GM12873 (cell line): Measurements from ENCODE around the gene NME8.

Experiments
- TF ChIP-seq, protein P1 (sequence below): IDR thresholded peaks from 2 replicates; pipeline ENCODE4 v1.5.1; 2012; ENCODE audit warnings: low read depth, mild to moderate bottlenecking, moderate library complexity, low read length, control low read depth; ENCODE audit not compliant: insufficient read depth; ENCODE audit errors: missing control alignments

Gene NME8, protein sequence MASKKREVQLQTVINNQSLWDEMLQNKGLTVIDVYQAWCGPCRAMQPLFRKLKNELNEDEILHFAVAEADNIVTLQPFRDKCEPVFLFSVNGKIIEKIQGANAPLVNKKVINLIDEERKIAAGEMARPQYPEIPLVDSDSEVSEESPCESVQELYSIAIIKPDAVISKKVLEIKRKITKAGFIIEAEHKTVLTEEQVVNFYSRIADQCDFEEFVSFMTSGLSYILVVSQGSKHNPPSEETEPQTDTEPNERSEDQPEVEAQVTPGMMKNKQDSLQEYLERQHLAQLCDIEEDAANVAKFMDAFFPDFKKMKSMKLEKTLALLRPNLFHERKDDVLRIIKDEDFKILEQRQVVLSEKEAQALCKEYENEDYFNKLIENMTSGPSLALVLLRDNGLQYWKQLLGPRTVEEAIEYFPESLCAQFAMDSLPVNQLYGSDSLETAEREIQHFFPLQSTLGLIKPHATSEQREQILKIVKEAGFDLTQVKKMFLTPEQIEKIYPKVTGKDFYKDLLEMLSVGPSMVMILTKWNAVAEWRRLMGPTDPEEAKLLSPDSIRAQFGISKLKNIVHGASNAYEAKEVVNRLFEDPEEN

GRCh38 chr7:37848297-37848696 is at the start of gene NME8:
TSS of gene NME8 (plus strand) at chr7:37848597. CDS start at chr7:37850267, 1,670 bp downstream.
- TF ChIP-seq, protein P1, sequence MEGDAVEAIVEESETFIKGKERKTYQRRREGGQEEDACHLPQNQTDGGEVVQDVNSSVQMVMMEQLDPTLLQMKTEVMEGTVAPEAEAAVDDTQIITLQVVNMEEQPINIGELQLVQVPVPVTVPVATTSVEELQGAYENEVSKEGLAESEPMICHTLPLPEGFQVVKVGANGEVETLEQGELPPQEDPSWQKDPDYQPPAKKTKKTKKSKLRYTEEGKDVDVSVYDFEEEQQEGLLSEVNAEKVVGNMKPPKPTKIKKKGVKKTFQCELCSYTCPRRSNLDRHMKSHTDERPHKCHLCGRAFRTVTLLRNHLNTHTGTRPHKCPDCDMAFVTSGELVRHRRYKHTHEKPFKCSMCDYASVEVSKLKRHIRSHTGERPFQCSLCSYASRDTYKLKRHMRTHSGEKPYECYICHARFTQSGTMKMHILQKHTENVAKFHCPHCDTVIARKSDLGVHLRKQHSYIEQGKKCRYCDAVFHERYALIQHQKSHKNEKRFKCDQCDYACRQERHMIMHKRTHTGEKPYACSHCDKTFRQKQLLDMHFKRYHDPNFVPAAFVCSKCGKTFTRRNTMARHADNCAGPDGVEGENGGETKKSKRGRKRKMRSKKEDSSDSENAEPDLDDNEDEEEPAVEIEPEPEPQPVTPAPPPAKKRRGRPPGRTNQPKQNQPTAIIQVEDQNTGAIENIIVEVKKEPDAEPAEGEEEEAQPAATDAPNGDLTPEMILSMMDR = no peak

- TF ChIP-seq, protein P1 = no peak
These were observed 42.2 kb upstream of the NME8 start for GRCh38 chr7:37806152-37806551.

DNA sequence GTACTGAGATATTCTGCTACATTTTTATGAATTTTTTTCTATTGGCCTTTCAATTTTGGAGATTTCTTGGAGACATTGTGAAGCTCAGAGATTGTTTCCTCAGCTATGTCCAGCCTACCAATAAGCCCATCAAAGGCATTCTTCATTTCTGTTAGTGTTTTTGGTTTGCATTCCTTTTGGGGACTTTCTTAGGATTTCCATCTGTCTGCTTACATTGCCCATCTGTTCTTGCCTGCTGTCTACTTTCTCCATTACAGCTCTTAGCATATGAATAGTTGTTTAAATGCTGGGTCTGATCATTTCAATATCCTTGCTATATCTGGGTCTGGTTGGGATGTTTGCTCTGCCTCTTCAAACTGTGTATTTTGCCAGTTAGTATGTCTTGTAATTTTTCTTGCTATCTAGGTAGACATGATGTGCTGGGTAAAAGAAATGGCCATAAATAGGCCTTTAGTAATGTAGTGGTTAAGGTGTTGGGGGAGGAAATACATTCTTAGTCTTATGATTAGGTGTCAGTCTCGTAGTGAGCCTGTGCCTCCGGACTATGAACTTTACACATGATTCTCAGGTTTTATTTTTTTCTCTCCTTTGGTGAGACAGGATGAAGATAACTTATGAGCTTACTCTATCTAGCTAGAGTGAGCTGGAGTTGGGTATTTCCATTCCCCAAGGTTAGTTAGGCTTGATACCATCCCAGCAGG is 32.6 kb upstream of the NME8 start:
- TF ChIP-seq, protein P1 = no peak

- TF ChIP-seq, protein P1 = no peak
These were observed 31.3 kb upstream of the NME8 start for GRCh38 chr7:37816922-37817590.

DNA sequence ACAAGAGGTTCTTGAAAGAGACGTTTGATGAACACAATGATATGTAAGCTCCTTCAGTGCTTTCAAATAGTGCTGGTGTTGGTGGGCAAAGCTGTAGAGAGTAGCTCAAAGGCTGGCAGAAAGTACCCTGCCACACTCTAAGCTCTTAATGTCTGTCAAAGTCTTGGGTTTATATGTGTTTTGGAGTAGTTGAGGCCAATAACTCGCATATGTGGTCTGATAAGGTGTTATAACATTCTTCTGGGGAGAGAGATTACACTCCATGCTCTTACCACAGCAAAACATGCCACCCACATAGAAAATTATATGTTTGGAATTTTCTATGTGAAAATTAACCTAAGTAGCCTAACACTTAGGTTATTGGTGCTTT is 30.8 kb upstream of the NME8 start:
- TF ChIP-seq, protein P1 = no peak

- TF ChIP-seq, protein P1 = no peak
These were observed 30.2 kb upstream of the NME8 start for GRCh38 chr7:37817996-37818720.
